Peyer's patch (tissue), 4 donors: ENCODE results near the gene ELMO1. TPM values are rescaled to one million over a fixed set of nuclear protein-coding genes. Genes with fewer than 3 reads are reported as not detected.

Experiments
- DNase-seq, 3 donors: peaks; one replicate each; pipeline ENCODE4 v3.0.0-alpha.2; 2017 to 2019
- H3K27ac ChIP-seq, 4 donors: fragments of 200-600 bp; sonication (generic); one replicate each; pipeline ENCODE4 v1.5.1; 2016 to 2019
- H3K27me3 ChIP-seq, 2 donors: fragments of 200-600 bp; sonication (generic); one replicate each; pipeline ENCODE4 v1.5.1; 2019
- H3K36me3 ChIP-seq, 3 donors: fragments of 200-600 bp; sonication (generic); one replicate each; pipeline ENCODE4 v1.5.1; 2016 to 2019
- H3K4me1 ChIP-seq, 4 donors: fragments of 200-600 bp; sonication (generic); one replicate each; pipeline ENCODE4 v1.5.1; 2016 to 2019
- H3K4me3 ChIP-seq, 4 donors: fragments of 200-600 bp; sonication (generic); 1 replicate in 3 of 4; 2 replicates in 1 of 4; pipeline ENCODE4 v1.5.1; 2016 to 2019; ENCODE audit warnings: mild to moderate bottlenecking in 1 of 4
- H3K9me3 ChIP-seq, 4 donors: fragments of 200-600 bp; sonication (generic); one replicate each; pipeline ENCODE4 v1.5.1; 2016 to 2019; ENCODE audit warnings: mild to moderate bottlenecking in 1 of 4
- CTCF ChIP-seq, 6 experiments: fragments of 450-650 bp in 4 of 6; fragments of 200-600 bp in 2 of 6; sonication (generic) in 1 of 6; IDR thresholded peaks; one replicate each; pipeline ENCODE4 v1.5.1; 2017 to 2019; ENCODE audit warnings: antibody characterized with exemption in 6 of 6, mild to moderate bottlenecking in 3 of 6, moderate library complexity in 1 of 6
- POLR2A ChIP-seq, 2 donors: fragments of 450-650 bp; IDR thresholded peaks; one replicate each; pipeline ENCODE4 v1.5.1; 2017; ENCODE audit warnings: antibody characterized with exemption in 2 of 2, mild to moderate bottlenecking in 2 of 2, moderate library complexity in 2 of 2
- total RNA-seq, 4 donors: library from RNA; depleted of rRNA; stranded (reverse); fragments of >200 nt; gene quantifications; one replicate each; pipeline ENCODE4 v1.1.0, GENCODE V29; 2016

Gene ELMO1
- total RNA-seq, 4 donors from 2014 or later, result 43.1 to 381 (median 72.2) TPM

- DNase-seq, result peak in 2 of 3 donors; percentile 42 to 58
- H3K4me1 ChIP-seq, result peaks cover 0 to 16% (median 0%) of the 10 kb centered on the region in 4 donors
- TF ChIP-seq CTCF (IDR thresholded peaks at IDR 0.05), result no peak
- no peak for TF ChIP-seq POLR2A (IDR thresholded peaks at IDR 0.05)
- no peaks in the 10 kb centered on the region for H3K27me3 ChIP-seq
- no peaks in the 10 kb centered on the region for H3K9me3 ChIP-seq
- H3K36me3 ChIP-seq, result no peaks in the 10 kb centered on the region
- peak overlapping the region; percentile 69 to 93 (median 84) for H3K4me3 ChIP-seq
- peak overlapping the region; percentile 91 to 97 (median 94) for H3K27ac ChIP-seq
Measured at GRCh38 chr7:37448011-37448635, 541 bp downstream of the ELMO1 start.

GRCh38 chr7:37446371-37446770 is 2.3 kb downstream of the ELMO1 start:
- no peaks in the 10 kb centered on the region for H3K27me3 ChIP-seq
- H3K27ac ChIP-seq, result peak overlapping the region in 2 of 4 donors; percentile 25 to 34
- TF ChIP-seq CTCF (IDR thresholded peaks at IDR 0.05), result no peak
- TF ChIP-seq POLR2A (IDR thresholded peaks at IDR 0.05), result no peak
- H3K9me3 ChIP-seq, result no peaks in the 10 kb centered on the region
- no peaks in the 10 kb centered on the region for H3K36me3 ChIP-seq
- no peak overlapping the region for H3K4me3 ChIP-seq
- peaks cover 0 to 16% (median 0%) of the 10 kb centered on the region in 4 donors for H3K4me1 ChIP-seq
- DNase-seq, result no peak

- Histone ChIP-seq H3K27me3 (no peaks in the 10 kb centered on the region), H3K4me3 (no peak overlapping the region), H3K27ac (peak overlapping the region in 2 of 4 donors; percentile 25 to 34), H3K4me1 (peaks cover 0 to 16% (median 0%) of the 10 kb centered on the region in 4 donors), H3K36me3 (no peaks in the 10 kb centered on the region), H3K9me3 (no peaks in the 10 kb centered on the region)
- TF ChIP-seq CTCF (IDR thresholded peaks at IDR 0.05), result no peak
- no peak for TF ChIP-seq POLR2A (IDR thresholded peaks at IDR 0.05)
- DNase-seq, result no peak
Measured at GRCh38 chr7:37445790-37446189, 2.9 kb downstream of the ELMO1 start.

- peak overlapping the region in 1 of 4 donors; percentile 34 for H3K27ac ChIP-seq
- no peaks in the 10 kb centered on the region for H3K9me3 ChIP-seq
- H3K27me3 ChIP-seq, result no peaks in the 10 kb centered on the region
- H3K4me3 ChIP-seq, result no peak overlapping the region
- H3K4me1 ChIP-seq, result peaks cover 0 to 15% (median 0%) of the 10 kb centered on the region in 4 donors
- DNase-seq, result no peak
- TF ChIP-seq POLR2A (IDR thresholded peaks at IDR 0.05), result no peak
- no peak for TF ChIP-seq CTCF (IDR thresholded peaks at IDR 0.05)
- no peaks in the 10 kb centered on the region for H3K36me3 ChIP-seq
Measured at GRCh38 chr7:37445064-37445723, 3.5 kb downstream of the ELMO1 start.

GRCh38 chr7:37443627-37444026 is 5.0 kb downstream of the ELMO1 start:
- no peak for DNase-seq
- Histone ChIP-seq H3K4me3 (no peak overlapping the region), H3K27ac (no peak overlapping the region), H3K4me1 (peaks cover 0 to 5% (median 0%) of the 10 kb centered on the region in 4 donors), H3K27me3 (no peaks in the 10 kb centered on the region), H3K9me3 (no peaks in the 10 kb centered on the region), H3K36me3 (no peaks in the 10 kb centered on the region)
- no peak for TF ChIP-seq POLR2A (IDR thresholded peaks at IDR 0.05)
- TF ChIP-seq CTCF (IDR thresholded peaks at IDR 0.05), result no peak
